Measurements from ENCODE around the gene RIBC2. TPM values are rescaled to one million over a fixed set of nuclear protein-coding genes. Genes with fewer than 3 reads are reported as not detected.

RIBC2 gene
- total and polyA plus RNA-seq, 7 experiments from 2014 or later, result 0.59 to 9.5 (median 1.4) TPM; not detected in 4

GRCh38 chr22:45465633-45466032 is 52.1 kb downstream of the RIBC2 start:
- POLR2A ChIA-PET, result no interaction called here

GRCh38 chr22:45468872-45469271 is 55.4 kb downstream of the RIBC2 start:
- Mint-ChIP-seq H3K4me3 (no peak overlapping the region), H3K4me1 (no peaks in the 10 kb centered on the region), H3K27me3 (peaks cover 0 to 12% (median 6%) of the 10 kb centered on the region in 5 donors), H3K27ac (no peak overlapping the region), H3K9me3 (peaks cover 0 to 21% (median 6%) of the 10 kb centered on the region in 11 donors), H3K36me3 (peaks cover 0 to 4% (median 0%) of the 10 kb centered on the region in 5 donors)
- no peaks in the 10 kb centered on the region for H3K4me1 ChIP-seq (ENCODE audit: control insufficient read depth in 2 of 2, insufficient read depth in 2 of 2, low read length in 2 of 2)
- ATAC-seq (no peak), DNase-seq (no peak)
- no peak overlapping the region for H3K27ac ChIP-seq (ENCODE audit: low read depth, low read length)
- intact Hi-C loops (cut with micrococcal nuclease), result no loop called here
- no peaks in the 10 kb centered on the region for H3K36me3 ChIP-seq (ENCODE audit: control insufficient read depth in 2 of 3, insufficient read depth in 3 of 3, low read length in 3 of 3)
- no peak overlapping the region for H3K4me3 ChIP-seq (ENCODE audit: low read length)
- POLR2A ChIA-PET, result no interaction called here
- H3K9me3 ChIP-seq (ENCODE audit: control insufficient read depth in 2 of 3, low read length in 3 of 3), result no peaks in the 10 kb centered on the region
- no peaks in the 10 kb centered on the region for H3K27me3 ChIP-seq (ENCODE audit: control insufficient read depth in 2 of 2, insufficient read depth in 2 of 2, low read length in 2 of 2)
- CTCF ChIA-PET, result no interaction called here

More at GRCh38 chr22:45465633-45466032, 52.1 kb downstream of the RIBC2 start:
- Mint-ChIP-seq H3K4me1 (no peaks in the 10 kb centered on the region), H3K4me3 (no peak overlapping the region), H3K27ac (no peak overlapping the region), H3K9me3 (peaks cover 0 to 21% (median 6%) of the 10 kb centered on the region in 11 donors), H3K27me3 (peaks cover 0 to 12% (median 6%) of the 10 kb centered on the region in 5 donors), H3K36me3 (peaks cover 0 to 4% (median 0%) of the 10 kb centered on the region in 5 donors)
- H3K36me3 ChIP-seq (ENCODE audit: control insufficient read depth in 2 of 3, insufficient read depth in 3 of 3, low read length in 3 of 3), result no peaks in the 10 kb centered on the region
- intact Hi-C loops (cut with micrococcal nuclease), result no loop called here
- no peak overlapping the region for H3K4me3 ChIP-seq (ENCODE audit: low read length)
- no peaks in the 10 kb centered on the region for H3K4me1 ChIP-seq (ENCODE audit: control insufficient read depth in 2 of 2, insufficient read depth in 2 of 2, low read length in 2 of 2)
- CTCF ChIA-PET, result no interaction called here
- H3K27me3 ChIP-seq (ENCODE audit: control insufficient read depth in 2 of 2, insufficient read depth in 2 of 2, low read length in 2 of 2), result no peaks in the 10 kb centered on the region
- H3K27ac ChIP-seq (ENCODE audit: low read depth, low read length), result no peak overlapping the region
- ATAC-seq (no peak), DNase-seq (no peak)
- no peaks in the 10 kb centered on the region for H3K9me3 ChIP-seq (ENCODE audit: control insufficient read depth in 2 of 3, low read length in 3 of 3)

GRCh38 chr22:45469281-45470073 is 56.0 kb downstream of the RIBC2 start:
- intact Hi-C loops (cut with micrococcal nuclease), result no loop called here
- H3K27me3 ChIP-seq (ENCODE audit: control insufficient read depth in 2 of 2, insufficient read depth in 2 of 2, low read length in 2 of 2), result no peaks in the 10 kb centered on the region
- H3K27ac Mint-ChIP-seq, result no peak overlapping the region
- no peak overlapping the region for H3K27ac ChIP-seq (ENCODE audit: low read depth, low read length)
- ATAC-seq (no peak), DNase-seq (no peak)
- H3K36me3 ChIP-seq (ENCODE audit: control insufficient read depth in 2 of 3, insufficient read depth in 3 of 3, low read length in 3 of 3), result no peaks in the 10 kb centered on the region
- ChIA-PET CTCF (no interaction called here), POLR2A (no interaction called here)
- peaks cover 0 to 3% (median 0%) of the 10 kb centered on the region in 5 donors for H3K36me3 Mint-ChIP-seq
- H3K4me3 ChIP-seq (ENCODE audit: low read length), result no peak overlapping the region
- peaks cover 0 to 15% (median 5%) of the 10 kb centered on the region in 11 donors for H3K9me3 Mint-ChIP-seq
- no peaks in the 10 kb centered on the region for H3K9me3 ChIP-seq (ENCODE audit: control insufficient read depth in 2 of 3, low read length in 3 of 3)
- no peaks in the 10 kb centered on the region for H3K4me1 Mint-ChIP-seq
- H3K4me3 Mint-ChIP-seq, result no peak overlapping the region
- no peaks in the 10 kb centered on the region for H3K4me1 ChIP-seq (ENCODE audit: control insufficient read depth in 2 of 2, insufficient read depth in 2 of 2, low read length in 2 of 2)
- peaks cover 0 to 6% (median 5%) of the 10 kb centered on the region in 5 donors for H3K27me3 Mint-ChIP-seq

GRCh38 chr22:45470871-45471270 is 57.4 kb downstream of the RIBC2 start:
- no peak for ATAC-seq
- Mint-ChIP-seq H3K36me3 (peaks cover 0 to 3% (median 0%) of the 10 kb centered on the region in 5 donors), H3K27me3 (peaks cover 0 to 9% (median 0%) of the 10 kb centered on the region in 5 donors), H3K4me3 (no peak overlapping the region), H3K4me1 (peaks cover 0 to 2% (median 0%) of the 10 kb centered on the region in 7 donors), H3K9me3 (peaks cover 0 to 15% (median 5%) of the 10 kb centered on the region in 11 donors), H3K27ac (no peak overlapping the region)
- Histone ChIP-seq H3K4me3 (ENCODE audit: low read length) (no peak overlapping the region), H3K27ac (ENCODE audit: low read depth, low read length) (no peak overlapping the region), H3K9me3 (ENCODE audit: control insufficient read depth in 2 of 3, low read length in 3 of 3) (no peaks in the 10 kb centered on the region), H3K36me3 (ENCODE audit: control insufficient read depth in 2 of 3, insufficient read depth in 3 of 3, low read length in 3 of 3) (no peaks in the 10 kb centered on the region), H3K27me3 (ENCODE audit: control insufficient read depth in 2 of 2, insufficient read depth in 2 of 2, low read length in 2 of 2) (no peaks in the 10 kb centered on the region), H3K4me1 (ENCODE audit: control insufficient read depth in 2 of 2, insufficient read depth in 2 of 2, low read length in 2 of 2) (no peaks in the 10 kb centered on the region)
- ChIA-PET CTCF (interaction anchor here (0.9 kb wide), 1 partner anchor 1405 kb away, joined by 3 read pairs; no protein-coding TSS in a partner anchor), POLR2A (no interaction called here)
- DNase-seq, result no peak
- intact Hi-C loops (cut with micrococcal nuclease), result no loop called here

GRCh38 chr22:45472426-45472825 is 58.9 kb downstream of the RIBC2 start:
- Mint-ChIP-seq H3K27ac (no peak overlapping the region), H3K4me3 (no peak overlapping the region)
- POLR2A ChIA-PET, result no interaction called here

GRCh38 chr22:45473626-45474237 is 60.2 kb downstream of the RIBC2 start:
- no peak overlapping the region for H3K4me3 ChIP-seq (ENCODE audit: low read length)
- Mint-ChIP-seq H3K27me3 (peaks cover 0 to 19% (median 5%) of the 10 kb centered on the region in 5 donors), H3K4me3 (no peak overlapping the region), H3K36me3 (no peaks in the 10 kb centered on the region), H3K4me1 (peaks cover 0 to 2% (median 0%) of the 10 kb centered on the region in 7 donors), H3K27ac (no peak overlapping the region), H3K9me3 (peaks cover 0 to 2% (median 0%) of the 10 kb centered on the region in 11 donors)
- DNase-seq, result no peak
- intact Hi-C loops (cut with micrococcal nuclease), result no loop called here
- no peak overlapping the region for H3K27ac ChIP-seq (ENCODE audit: low read depth, low read length)
- no peaks in the 10 kb centered on the region for H3K9me3 ChIP-seq (ENCODE audit: control insufficient read depth in 2 of 3, low read length in 3 of 3)
- H3K27me3 ChIP-seq (ENCODE audit: control insufficient read depth in 2 of 2, insufficient read depth in 2 of 2, low read length in 2 of 2), result peaks cover 0 to 6% of the 10 kb centered on the region in 2 donors
- no peaks in the 10 kb centered on the region for H3K36me3 ChIP-seq (ENCODE audit: control insufficient read depth in 2 of 3, insufficient read depth in 3 of 3, low read length in 3 of 3)
- ATAC-seq, result no peak
- no peaks in the 10 kb centered on the region for H3K4me1 ChIP-seq (ENCODE audit: control insufficient read depth in 2 of 2, insufficient read depth in 2 of 2, low read length in 2 of 2)
- POLR2A ChIA-PET, result interaction anchor here (0.6 kb wide), 1 partner anchor 1100 kb away, joined by 4 read pairs; no protein-coding TSS in a partner anchor
- CTCF ChIA-PET, result interaction anchor here (1.1 kb wide), 1 partner anchor 12 kb away, joined by 3 read pairs; no protein-coding TSS in a partner anchor

More at GRCh38 chr22:45472426-45472825, 58.9 kb downstream of the RIBC2 start:
- intact Hi-C loops (cut with micrococcal nuclease), result no loop called here
- Histone ChIP-seq H3K27ac (ENCODE audit: low read depth, low read length) (no peak overlapping the region), H3K4me1 (ENCODE audit: control insufficient read depth in 2 of 2, insufficient read depth in 2 of 2, low read length in 2 of 2) (no peaks in the 10 kb centered on the region), H3K4me3 (ENCODE audit: low read length) (no peak overlapping the region), H3K9me3 (ENCODE audit: control insufficient read depth in 2 of 3, low read length in 3 of 3) (no peaks in the 10 kb centered on the region), H3K36me3 (ENCODE audit: control insufficient read depth in 2 of 3, insufficient read depth in 3 of 3, low read length in 3 of 3) (no peaks in the 10 kb centered on the region), H3K27me3 (ENCODE audit: control insufficient read depth in 2 of 2, insufficient read depth in 2 of 2, low read length in 2 of 2) (peaks cover 0 to 5% of the 10 kb centered on the region in 2 donors)
- DNase-seq (no peak), ATAC-seq (no peak)
- CTCF ChIA-PET, result interaction anchor here (0.5 kb wide), 1 partner anchor 222 kb away, joined by 3 read pairs; no protein-coding TSS in a partner anchor
- peaks cover 0 to 3% (median 0%) of the 10 kb centered on the region in 5 donors for H3K36me3 Mint-ChIP-seq
- H3K9me3 Mint-ChIP-seq, result peaks cover 0 to 10% (median 3%) of the 10 kb centered on the region in 11 donors
- peaks cover 0 to 15% (median 3%) of the 10 kb centered on the region in 5 donors for H3K27me3 Mint-ChIP-seq
- H3K4me1 Mint-ChIP-seq, result peaks cover 0 to 2% (median 0%) of the 10 kb centered on the region in 7 donors
